ENCODE measurements around the gene UBR4. TPM values are rescaled to one million over a fixed set of nuclear protein-coding genes. Genes with fewer than 3 reads are reported as not detected.

UBR4 gene
- total and polyA plus RNA-seq, 2 experiments from 2014 or later = 111 to 230 TPM

- H3F3A ChIP-seq (replicated peaks; ENCODE audit: low read depth) = no peaks in the 10 kb centered on the region
- peaks cover 6% of the 10 kb centered on the region for H3K4me1 Mint-ChIP-seq
- H3K4me3 ChIP-seq = no peak overlapping the region
- peaks cover 97% of the 10 kb centered on the region for H3K36me3 Mint-ChIP-seq (ENCODE audit: low read depth)
- H4K20me1 ChIP-seq (replicated peaks; ENCODE audit: insufficient read depth) = peaks cover 15% of the 10 kb centered on the region; the same call in 1 of the 2 replicates
- H3K27ac ChIP-seq (ENCODE audit: low read depth) = no peak overlapping the region
- DNase-seq (ENCODE audit: low spot score) = no peak
- H3K27ac Mint-ChIP-seq = no peak overlapping the region
- H3K4me2 ChIP-seq = no peak overlapping the region
- no peak overlapping the region for H3K4me3 Mint-ChIP-seq
- H3K79me2 ChIP-seq (replicated peaks; ENCODE audit: insufficient read depth) = peaks cover 3% of the 10 kb centered on the region; the same call in 1 of the 2 replicates
- no peaks in the 10 kb centered on the region for H3K9me3 Mint-ChIP-seq
- no peak overlapping the region for H2AFZ ChIP-seq
- no peaks in the 10 kb centered on the region for H3K9me2 ChIP-seq (ENCODE audit: insufficient read depth)
- no peak for ATAC-seq
- no peaks in the 10 kb centered on the region for H3K4me1 ChIP-seq (ENCODE audit: insufficient read depth)
- H3K36me3 ChIP-seq (ENCODE audit: insufficient read depth) = peaks cover 76% of the 10 kb centered on the region
- no peaks in the 10 kb centered on the region for H3K27me3 ChIP-seq (ENCODE audit: insufficient read depth)
- H3K27me3 Mint-ChIP-seq (ENCODE audit: insufficient read depth, low read depth, poor library complexity) = peaks cover 2% of the 10 kb centered on the region
- TF ChIP-seq ZNF462 (CRISPR knock-in tag; IDR thresholded peaks at IDR 0.05) = no peak
- TF ChIP-seq ZNF114 (CRISPR knock-in tag; IDR thresholded peaks at IDR 0.05) = no peak
- no peak for TF ChIP-seq NANOG (IDR thresholded peaks at IDR 0.05; ENCODE audit: borderline replicate concordance)
- no peak for TF ChIP-seq ZNF331 (CRISPR knock-in tag; IDR thresholded peaks at IDR 0.05; ENCODE audit: low read depth)
- no peak for TF ChIP-seq EZH2 (IDR thresholded peaks at IDR 0.05; ENCODE audit: low read depth, unreplicated experiment)
- TF ChIP-seq JUNB (IDR thresholded peaks at IDR 0.05; ENCODE audit: unreplicated experiment) = no peak
- TF ChIP-seq CREB1 (CRISPR knock-in tag; IDR thresholded peaks at IDR 0.05; ENCODE audit: low read depth) = no peak
- no peak for TF ChIP-seq CTCF (conservative IDR thresholded peaks at IDR 0.05; ENCODE audit: low read depth in 2 of 2)
These were observed 69.6 kb downstream of the UBR4 start for GRCh38 chr1:19140465-19140864.

Data from GM23338 (cell line).